HepG2 (cell line): Measurements from ENCODE around the gene MMD2. TPM values are rescaled to one million over a fixed set of nuclear protein-coding genes. Genes with fewer than 3 reads are reported as not detected.

Experiments used
- ATF7 ChIP-seq, 2 experiments: fragments of 450-650 bp in 1 of 2; sonication (generic) in 1 of 2; formaldehyde crosslinking in 1 of 2; IDR thresholded peaks; 2 replicates each; pipeline versions ENCODE4 v1.4.0 to v1.6.1; 2016 to 2020; ENCODE audit warnings: antibody characterized with exemption in 1 of 2, mild to moderate bottlenecking in 1 of 2, missing genetic modification reagents in 1 of 2
- CSRNP1 ChIP-seq: sonication (generic); formaldehyde crosslinking; IDR thresholded peaks from 2 replicates; pipeline ENCODE4 v1.8.1; 2023; ENCODE audit warnings: mild to moderate bottlenecking, missing genetic modification reagents
- DBP ChIP-seq: sonication (generic); formaldehyde crosslinking; IDR thresholded peaks from 2 replicates; pipeline ENCODE4 v1.4.0; 2020; ENCODE audit warnings: missing genetic modification reagents; ENCODE audit errors: not compliant biosample characterization
- DNMT3B ChIP-seq: conservative IDR thresholded peaks from 2 replicates; pipeline ENCODE4 v1.6.1; 2016; ENCODE audit warnings: missing biosample characterization, control low read depth
- EED ChIP-seq: sonication (generic); formaldehyde crosslinking; IDR thresholded peaks from 2 replicates; pipeline ENCODE4 v1.5.0; 2020; ENCODE audit warnings: mild to moderate bottlenecking, missing genetic modification reagents
- HES4 ChIP-seq: sonication (generic); formaldehyde crosslinking; IDR thresholded peaks from 2 replicates; pipeline ENCODE4 v1.9.0; 2021; ENCODE audit warnings: mild to moderate bottlenecking, missing genetic modification reagents, borderline replicate concordance
- IKZF5 ChIP-seq: IDR thresholded peaks from 2 replicates; pipeline ENCODE4 v1.6.1; 2018; ENCODE audit warnings: missing genetic modification reagents, mild to moderate bottlenecking, missing compliant biosample characterization
- KLF12 ChIP-seq: sonication (generic); formaldehyde crosslinking; IDR thresholded peaks from 2 replicates; pipeline ENCODE4 v1.4.0; 2020; ENCODE audit warnings: missing genetic modification reagents, borderline replicate concordance
- MAF1 ChIP-seq: sonication (generic); formaldehyde crosslinking; IDR thresholded peaks from 2 replicates; pipeline ENCODE4 v1.5.0; 2020; ENCODE audit warnings: missing genetic modification reagents, borderline replicate concordance
- MYPOP ChIP-seq: sonication (generic); formaldehyde crosslinking; IDR thresholded peaks from 2 replicates; pipeline ENCODE4 v1.8.1; 2023; ENCODE audit warnings: mild to moderate bottlenecking, moderate library complexity, missing genetic modification reagents
- NR1H2 ChIP-seq: sonication (generic); formaldehyde crosslinking; IDR thresholded peaks from 2 replicates; pipeline ENCODE4 v1.8.1; 2022; ENCODE audit warnings: low read depth, missing genetic modification reagents, borderline replicate concordance
- RFX3 ChIP-seq: IDR thresholded peaks from 2 replicates; pipeline ENCODE4 v1.6.1; 2016; ENCODE audit warnings: missing biosample characterization, missing genetic modification reagents
- SOX13 ChIP-seq, 3 experiments: fragments of 450-650 bp in 1 of 3; sonication (generic) in 1 of 3; formaldehyde crosslinking in 1 of 3; IDR thresholded peaks in 2 of 3; conservative IDR thresholded peaks in 1 of 3; 2 replicates each; pipeline versions ENCODE4 v1.5.0 to v1.6.1; 2016 to 2020; ENCODE audit warnings: antibody characterized with exemption in 1 of 3, mild to moderate bottlenecking in 1 of 3, missing compliant biosample characterization in 1 of 3, missing genetic modification reagents in 1 of 3, moderate library complexity in 1 of 3
- SP1 ChIP-seq, 2 experiments: fragments of 450-650 bp in 1 of 2; sonication (generic) in 1 of 2; formaldehyde crosslinking in 1 of 2; IDR thresholded peaks; 2 replicates each; pipeline versions ENCODE4 v1.4.0 to v1.6.1; 2016 to 2020; ENCODE audit warnings: missing genetic modification reagents in 1 of 2
- ZBTB26 ChIP-seq: IDR thresholded peaks from 2 replicates; pipeline ENCODE4 v1.6.1; 2016; ENCODE audit warnings: missing compliant biosample characterization, missing genetic modification reagents, borderline replicate concordance
- ZC3H13 ChIP-seq: sonication (generic); formaldehyde crosslinking; IDR thresholded peaks from 2 replicates; pipeline ENCODE4 v1.8.1; 2023; ENCODE audit warnings: mild to moderate bottlenecking, missing genetic modification reagents, moderate library complexity
- ZFP36 ChIP-seq: fragments of 150-350 bp; IDR thresholded peaks from 2 replicates; pipeline ENCODE4 v1.6.1; 2018; ENCODE audit warnings: borderline replicate concordance, low read length, low read depth; ENCODE audit not compliant: partially characterized antibody
- ZNF136 ChIP-seq: sonication (generic); formaldehyde crosslinking; IDR thresholded peaks from 2 replicates; pipeline ENCODE4 v1.8.1; 2022; ENCODE audit warnings: low read depth, mild to moderate bottlenecking, moderate library complexity, missing genetic modification reagents
- ZNF260 ChIP-seq: sonication (generic); formaldehyde crosslinking; IDR thresholded peaks from 2 replicates; pipeline ENCODE4 v1.4.0; 2020; ENCODE audit warnings: missing genetic modification reagents, low read depth, mild to moderate bottlenecking, borderline replicate concordance
- ZNF432 ChIP-seq: sonication (generic); formaldehyde crosslinking; IDR thresholded peaks from 2 replicates; pipeline ENCODE4 v1.5.0; 2020; ENCODE audit warnings: missing genetic modification reagents, mild to moderate bottlenecking, borderline replicate concordance
- ZNF496 ChIP-seq: sonication (generic); formaldehyde crosslinking; IDR thresholded peaks from 2 replicates; pipeline ENCODE4 v1.8.1; 2023; ENCODE audit warnings: mild to moderate bottlenecking, moderate library complexity, missing genetic modification reagents; ENCODE audit not compliant: insufficient replicate concordance
- polyA plus RNA-seq, 8 experiments: library from polyadenylated mRNA; depleted of rRNA in 3 of 8; stranded (reverse) in 7 of 8; unstranded in 1 of 8; fragments of >200 nt; fragmentation: Illumina TruSeq in 4 of 8; extraction: Trizol in 4 of 8; gene quantifications; 2 replicates each; pipeline versions ENCODE4 v1.2.1 to v1.2.3, GENCODE V29; 2011 to 2016; ENCODE audit warnings: low read depth in 4 of 8, missing spikeins in 1 of 8, mixed read lengths in 1 of 8; ENCODE audit not compliant: insufficient read depth in 1 of 8
- total RNA-seq, 5 experiments: library from RNA; depleted of rRNA; stranded (reverse); fragments of >200 nt; fragmentation: Illumina TruSeq; extraction: Trizol; gene quantifications; 2 replicates each; pipeline ENCODE4 v1.2.3, GENCODE V29; 2016; ENCODE audit warnings: low read depth in 1 of 5

MMD2 gene
- total and polyA plus RNA-seq, 2 of the 13 experiments (the other 11 are each of a cell fraction or from before 2014, with no cell fraction given), result not detected

- TF ChIP-seq KLF12 (CRISPR knock-in tag), result no peak
- 0 out of 2 replicates have a peak, but pooled peaks have one; percentile 24 for TF ChIP-seq SP1 (IDR thresholded peaks at IDR 0.05)
- TF ChIP-seq SP1 (CRISPR knock-in tag; IDR thresholded peaks at IDR 0.05), result peak; percentile 99
- no peak for TF ChIP-seq IKZF5
- TF ChIP-seq MAF1 (CRISPR knock-in tag), result no peak
- no peak for TF ChIP-seq ZBTB26
- TF ChIP-seq ZNF136 (CRISPR knock-in tag), result no peak
- TF ChIP-seq DNMT3B (CRISPR knock-in tag), result no peak
- no peak for TF ChIP-seq EED
- TF ChIP-seq HES4 (CRISPR knock-in tag), result no peak
- no peak for TF ChIP-seq SOX13 (IDR thresholded peaks at IDR 0.05)
- TF ChIP-seq SOX13 (CRISPR knock-in tag; conservative IDR thresholded peaks at IDR 0.05 in 1 of 2, IDR thresholded peaks at IDR 0.05 in 1 of 2), result 0 out of 4 replicates have a peak, but pooled peaks of 1 of the 2 experiments have one; percentile 18
- 0 out of 2 replicates have a peak, but pooled peaks have one; percentile 13 for TF ChIP-seq CSRNP1 (CRISPR knock-in tag)
- no peak for TF ChIP-seq MYPOP (CRISPR knock-in tag)
- peak; percentile 29; the same call in 1 of the 2 replicates for TF ChIP-seq RFX3 (CRISPR knock-in tag)
- TF ChIP-seq ZFP36, result no peak
- TF ChIP-seq NR1H2, result no peak
- TF ChIP-seq DBP (CRISPR knock-in tag), result no peak
- no peak for TF ChIP-seq ZC3H13 (CRISPR knock-in tag)
- no peak for TF ChIP-seq ZNF432 (CRISPR knock-in tag)
- TF ChIP-seq ATF7 (IDR thresholded peaks at IDR 0.05), result no peak
- no peak for TF ChIP-seq ATF7 (CRISPR knock-in tag; IDR thresholded peaks at IDR 0.05)
- no peak for TF ChIP-seq ZNF496 (CRISPR knock-in tag)
- no peak for TF ChIP-seq ZNF260
Observed at GRCh38 chr7:4883372-4884144, 75.4 kb downstream of the MMD2 start, which contains the start of gene RADIL (continued).
